ENCODE data around the gene SCN4B.

Gene SCN4B

DNA sequence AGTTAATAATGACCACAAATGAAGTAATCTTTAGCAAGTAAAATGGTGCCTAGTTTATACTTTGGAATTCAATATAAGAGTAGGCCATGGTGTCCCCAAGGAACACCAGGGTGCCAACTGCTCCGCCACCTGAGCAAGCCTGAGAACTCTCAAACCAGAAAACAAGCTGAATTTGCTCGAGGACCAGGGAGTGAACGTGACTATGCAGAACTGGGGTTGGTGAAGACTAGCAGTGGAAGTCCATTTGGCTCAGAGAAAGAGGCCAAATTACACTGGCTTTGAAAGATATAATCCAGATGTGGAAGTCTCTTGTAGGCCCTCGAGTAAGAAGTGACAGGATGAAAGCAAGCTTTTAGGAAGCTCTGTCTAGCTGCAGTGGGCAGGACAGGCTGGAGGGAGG, 57.1 kb downstream of the SCN4B start:
- DNase-seq, result no peak

GRCh38 chr11:118092907-118093571, 59.6 kb downstream of the SCN4B start:
- no peak for DNase-seq

- DNase-seq, result no peak
These were observed 60.9 kb downstream of the SCN4B start for GRCh38 chr11:118091690-118092089.

DNA sequence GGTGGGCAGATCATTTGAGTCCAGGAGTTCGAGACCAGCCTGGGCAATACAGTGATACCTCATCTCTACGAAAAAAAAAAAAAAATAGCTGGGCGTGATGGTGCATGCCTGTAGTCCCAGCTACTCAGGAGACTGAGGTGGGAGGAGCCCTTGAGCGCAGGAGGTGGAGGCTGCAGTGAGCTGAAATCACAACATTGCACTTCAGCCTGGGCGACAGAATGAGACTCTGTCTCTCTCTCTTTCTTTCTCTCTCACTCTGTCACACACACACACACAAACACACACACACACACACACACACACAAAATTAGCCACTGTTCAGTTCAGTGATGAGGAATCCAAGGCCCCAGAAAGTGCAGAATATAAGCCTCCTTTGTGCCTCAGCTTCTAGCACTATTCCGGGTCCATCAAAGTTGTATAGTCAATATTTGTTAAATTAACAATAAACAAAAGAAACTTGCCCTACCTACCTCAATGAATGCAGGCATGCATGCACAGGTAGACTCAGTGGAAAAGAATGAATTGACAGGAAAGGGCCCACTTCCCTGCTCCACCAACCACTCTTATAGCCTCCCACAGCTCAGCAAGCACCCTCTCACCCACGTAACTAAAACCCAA, 62.0 kb downstream of the SCN4B start:
- no peak for DNase-seq

GRCh38 chr11:118088531-118088930, 64.1 kb downstream of the SCN4B start:
- no peak for DNase-seq

DNA sequence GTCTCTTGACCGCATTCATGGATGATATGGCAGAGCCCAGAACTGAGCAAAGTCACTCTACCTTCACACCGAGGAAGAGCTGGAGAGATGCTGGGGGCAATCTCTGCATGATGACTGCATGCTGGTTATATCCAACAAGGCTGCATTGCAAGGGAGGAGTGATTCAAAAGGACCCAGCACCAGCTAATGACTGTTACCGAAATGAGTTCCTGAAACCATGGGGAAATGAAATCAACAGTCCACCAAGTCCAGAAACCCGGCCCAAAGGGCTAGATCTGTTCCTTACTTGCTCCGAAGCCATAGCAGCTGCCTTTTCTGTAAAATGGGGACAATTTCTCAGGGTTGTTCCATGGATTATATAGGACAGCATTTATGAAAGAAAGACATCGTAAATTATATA, 64.7 kb downstream of the SCN4B start:
- no peak for DNase-seq

DNA sequence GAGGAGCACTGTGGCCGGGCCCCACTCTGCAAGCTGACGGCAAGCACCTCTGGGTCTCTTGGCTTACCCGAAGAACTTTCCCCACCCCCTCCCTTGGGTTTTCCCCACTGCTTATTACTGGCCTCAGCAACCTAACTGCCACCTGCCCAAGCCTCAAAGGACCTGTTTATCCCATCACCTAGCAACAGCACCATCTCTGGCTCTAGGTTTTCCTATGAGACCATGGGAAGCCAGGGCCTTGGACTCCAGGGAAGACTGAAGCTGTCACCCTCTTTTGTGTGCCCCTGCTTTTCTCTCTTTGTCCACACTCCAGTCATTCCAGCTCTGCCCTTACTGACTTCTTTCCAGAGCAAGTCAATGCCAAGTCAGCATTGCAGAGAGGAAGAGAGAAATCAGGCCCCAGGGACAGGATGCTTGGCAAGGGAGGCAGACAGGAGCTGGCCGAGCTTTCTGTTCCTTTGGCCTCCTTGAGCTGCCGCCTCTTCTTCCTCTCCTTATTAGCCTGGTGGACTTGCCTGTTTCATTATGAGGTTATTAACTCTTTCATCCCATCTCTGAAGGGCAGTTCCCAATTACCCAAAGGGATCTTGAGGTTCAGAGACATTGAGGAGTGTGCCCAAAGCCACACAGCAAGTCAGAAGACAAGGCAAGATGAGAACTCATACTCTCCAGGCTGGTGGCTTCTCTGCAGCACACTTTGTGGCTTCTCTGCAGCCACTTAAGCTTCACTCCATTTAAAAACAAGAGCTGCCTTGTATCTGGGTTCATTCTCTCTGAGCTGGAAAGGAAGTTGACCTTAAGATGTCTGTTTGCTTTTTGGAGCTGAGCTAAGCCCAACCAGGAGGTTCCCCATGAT, 65.5 kb downstream of the SCN4B start, which contains the start of gene SMIM35:
Gene SMIM35, minus strand, starts transcription at position 51 of the 856 bp plus-strand sequence. CDS start 206 bp downstream, outside the sequence.
- no peak for DNase-seq

DNA sequence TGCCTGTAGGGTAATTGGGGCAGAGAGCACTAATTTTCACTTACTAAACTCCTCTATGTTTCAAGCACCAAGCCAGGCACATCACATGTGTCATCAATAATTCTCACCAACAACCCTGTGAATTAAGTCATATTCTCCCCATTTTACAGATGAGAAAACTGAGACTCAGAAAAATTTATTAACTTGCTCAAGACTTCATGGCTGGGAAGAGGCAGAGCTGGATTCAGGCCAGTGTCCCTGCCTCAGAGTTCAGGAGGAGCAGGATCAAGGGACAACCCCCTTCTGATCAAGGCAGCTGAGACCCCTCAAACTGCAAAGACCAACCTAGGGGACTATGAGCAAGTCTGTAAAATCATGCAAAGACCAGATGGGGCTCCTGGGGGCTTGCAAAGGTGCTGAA, 68.0 kb downstream of the SCN4B start:
- no peak for DNase-seq

- no peak for DNase-seq
These were observed 68.4 kb downstream of the SCN4B start for GRCh38 chr11:118084247-118084646.

Measured in activated CD4-positive, alpha-beta T cell treated with anti-CD3 and anti-CD28 coated beads, Interleukin-2, amount 50 U/mL, for 48 hours (primary cell).